T-cell (primary cell): ENCODE data around the gene FGF19. TPM values are rescaled to one million over a fixed set of nuclear protein-coding genes. Genes with fewer than 3 reads are reported as not detected.
"Not testable (repeated sequence)": the region's sequence is repeated elsewhere in the genome, so short reads cannot be mapped to it uniquely, and the experiment has no call there.

ENCODE experiments used
- ATAC-seq, 4 experiments: fragments of 200-7000 bp in 3 of 4; fragments of 150-1000 bp in 1 of 4; cut with Tn5 transposase; replicated peaks in 1 of 4; 1 replicate in 3 of 4; 2 replicates in 1 of 4; pipeline ENCODE4 v1.10.0; 2021; ENCODE audit warnings: moderate library complexity in 3 of 4, mild to moderate bottlenecking in 2 of 4, moderate number of reproducible peaks in 1 of 4
- CTCF ChIA-PET, 2 donors: fragments of 300-600 bp; sonication (Branson Sonifier 250); formaldehyde crosslinking; loops; one replicate each; lab custom pipeline; 2022; ENCODE audit warnings: antibody characterized with exemption in 2 of 2; lab: Charles Lee
- POLR2A ChIA-PET, 2 donors: fragments of 300-600 bp; sonication (Branson Sonifier 250); formaldehyde crosslinking; loops; one replicate each; lab custom pipeline; 2022; ENCODE audit warnings: antibody characterized with exemption in 2 of 2; lab: Charles Lee
- DNase-seq, 35 experiments: peaks; one replicate each; pipeline versions ENCODE4 v3.0.0 to v3.0.0-alpha.2; 2013 to 2023
- H3K27ac ChIP-seq: one replicate; pipeline ENCODE4 v1.5.1; 2013; ENCODE audit warnings: low read length
- H3K27me3 ChIP-seq, 2 experiments: replicated peaks in 1 of 2; 1 replicate in 1 of 2; 2 replicates in 1 of 2; pipeline versions ENCODE4 v1.6.1 to v1.7.0; 2013; ENCODE audit warnings: low read length in 1 of 2, mixed read lengths in 1 of 2; ENCODE audit not compliant: control insufficient read depth in 2 of 2, insufficient read depth in 2 of 2; ENCODE audit errors: extremely low read depth in 1 of 2
- H3K36me3 ChIP-seq, 2 donors: 1 replicate in 1 of 2; 2 replicates in 1 of 2; pipeline versions ENCODE4 v1.6.1 to v1.7.0; 2013; ENCODE audit warnings: low read length in 1 of 2; ENCODE audit not compliant: control insufficient read depth in 2 of 2, insufficient read depth in 1 of 2; ENCODE audit errors: extremely low read depth in 1 of 2
- H3K4me1 ChIP-seq, 2 experiments: 1 replicate in 1 of 2; 2 replicates in 1 of 2; pipeline versions ENCODE4 v1.6.1 to v1.7.0; 2013; ENCODE audit warnings: low read length in 2 of 2, mixed read lengths in 1 of 2; ENCODE audit not compliant: insufficient read depth in 2 of 2, control insufficient read depth in 1 of 2; ENCODE audit errors: extremely low read depth in 1 of 2
- H3K4me3 ChIP-seq, 2 donors: 1 replicate in 1 of 2; 2 replicates in 1 of 2; pipeline versions ENCODE4 v1.5.1 to v1.7.0; 2013; ENCODE audit warnings: mild to moderate bottlenecking in 2 of 2, low read length in 1 of 2, moderate library complexity in 1 of 2; ENCODE audit not compliant: control insufficient read depth in 1 of 2; ENCODE audit errors: extremely low read depth in 1 of 2
- H3K9me3 ChIP-seq: 2 replicates; pipeline ENCODE4 v1.7.0; 2013
- H3K27ac Mint-ChIP-seq, 2 donors: one replicate each; pipeline ENCODE4 v1.8.0; 2020 to 2021; ENCODE audit warnings: mild to moderate bottlenecking in 2 of 2, mixed read lengths in 2 of 2
- H3K27me3 Mint-ChIP-seq, 2 donors: one replicate each; pipeline ENCODE4 v1.8.0; 2021 to 2022; ENCODE audit warnings: mixed read lengths in 2 of 2
- H3K36me3 Mint-ChIP-seq: one replicate; pipeline ENCODE4 v1.8.0; 2021; ENCODE audit warnings: mixed read lengths
- H3K4me1 Mint-ChIP-seq, 3 donors: one replicate each; pipeline ENCODE4 v1.8.0; 2020 to 2022; ENCODE audit warnings: mixed read lengths in 3 of 3, mild to moderate bottlenecking in 1 of 3
- H3K4me3 Mint-ChIP-seq, 3 donors: one replicate each; pipeline ENCODE4 v1.8.0; 2020 to 2022; ENCODE audit warnings: mild to moderate bottlenecking in 3 of 3, mixed read lengths in 3 of 3, moderate library complexity in 3 of 3
- H3K9me3 Mint-ChIP-seq, 3 donors: one replicate each; pipeline ENCODE4 v1.8.0; 2020 to 2022; ENCODE audit warnings: mixed read lengths in 3 of 3
- WGBS: methylation state at CpG from one replicate; pipeline ENCODE4 v1.1.5; 2013; ENCODE audit warnings: missing lambda C conversion rate; ENCODE audit not compliant: insufficient coverage; 5-methylcytosine and 5-hydroxymethylcytosine counted together
- total RNA-seq, 35 experiments: library from RNA in 6 of 35; stranded (reverse) in 6 of 35; fragments of 120-200 nt in 1 of 35; gene quantifications; one replicate each; pipeline versions ENCODE4 v1.2.1 to v1.2.4 and lab custom pipeline; 2013 to 2026

Gene FGF19
- total RNA-seq, 5 donors from 2014 or later (not counting 1 experiment from before 2014, with no cell fraction given), result 0.09 TPM; not detected in 4

- Histone ChIP-seq H3K4me1 (no peaks in the 10 kb centered on the region), H3K27ac (no peak overlapping the region), H3K4me3 (no peak overlapping the region), H3K27me3 (peaks cover 0 to 52% of the 10 kb centered on the region in 2 experiments), H3K36me3 (no peaks in the 10 kb centered on the region), H3K9me3 (no peaks in the 10 kb centered on the region)
- no peaks in the 10 kb centered on the region for H3K4me1 Mint-ChIP-seq
- no peak for DNase-seq
- WGBS, result no CpG with 5 or more reads among the region's 7 CpGs
- H3K27me3 Mint-ChIP-seq, result peaks cover 55 to 70% of the 10 kb centered on the region in 2 donors
- peaks cover 0 to 3% (median 0%) of the 10 kb centered on the region in 3 donors for H3K9me3 Mint-ChIP-seq
- H3K27ac Mint-ChIP-seq, result no peak overlapping the region
- CTCF ChIA-PET, result no interaction called here
- ATAC-seq, result no peak
- H3K4me3 Mint-ChIP-seq, result no peak overlapping the region
- no peaks in the 10 kb centered on the region for H3K36me3 Mint-ChIP-seq
- POLR2A ChIA-PET, result no interaction called here
Observed at GRCh38 chr11:69695581-69695980, 8.2 kb downstream of the FGF19 start.

DNA sequence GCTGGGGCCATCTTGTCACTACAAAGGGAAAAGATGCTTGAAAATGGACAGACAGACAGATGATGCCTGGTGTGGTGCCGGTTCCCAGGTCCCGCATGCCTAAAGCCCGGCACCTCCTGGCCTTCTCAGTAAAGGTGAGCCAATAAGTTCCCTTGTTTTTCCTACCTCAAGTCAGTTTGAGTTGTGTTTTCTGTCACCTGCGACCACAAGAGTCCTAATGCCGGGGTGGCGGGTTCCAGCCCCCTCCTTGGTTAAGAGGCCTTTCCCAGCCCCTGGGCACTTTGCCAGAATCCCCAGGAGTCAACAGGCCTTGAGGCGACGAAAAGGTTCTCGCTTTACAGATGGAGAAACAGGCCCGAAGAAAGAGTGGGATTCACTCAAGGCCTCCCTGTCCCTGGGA, 9.0 kb downstream of the FGF19 start:
- peaks cover 55 to 72% of the 10 kb centered on the region in 2 donors for H3K27me3 Mint-ChIP-seq
- no peak overlapping the region for H3K4me3 Mint-ChIP-seq
- ChIA-PET POLR2A (no interaction called here), CTCF (no interaction called here)
- H3K36me3 Mint-ChIP-seq, result no peaks in the 10 kb centered on the region
- ATAC-seq (no peak), DNase-seq (no peak)
- Histone ChIP-seq H3K27me3 (peaks cover 0 to 53% of the 10 kb centered on the region in 2 experiments), H3K4me3 (no peak overlapping the region), H3K27ac (no peak overlapping the region), H3K36me3 (no peaks in the 10 kb centered on the region), H3K9me3 (no peaks in the 10 kb centered on the region), H3K4me1 (no peaks in the 10 kb centered on the region)
- H3K9me3 Mint-ChIP-seq, result peaks cover 0 to 3% (median 0%) of the 10 kb centered on the region in 3 donors
- H3K27ac Mint-ChIP-seq, result no peak overlapping the region
- H3K4me1 Mint-ChIP-seq, result no peaks in the 10 kb centered on the region
- WGBS, result 72% methylated on average over 10 of the region's 10 CpGs

DNA sequence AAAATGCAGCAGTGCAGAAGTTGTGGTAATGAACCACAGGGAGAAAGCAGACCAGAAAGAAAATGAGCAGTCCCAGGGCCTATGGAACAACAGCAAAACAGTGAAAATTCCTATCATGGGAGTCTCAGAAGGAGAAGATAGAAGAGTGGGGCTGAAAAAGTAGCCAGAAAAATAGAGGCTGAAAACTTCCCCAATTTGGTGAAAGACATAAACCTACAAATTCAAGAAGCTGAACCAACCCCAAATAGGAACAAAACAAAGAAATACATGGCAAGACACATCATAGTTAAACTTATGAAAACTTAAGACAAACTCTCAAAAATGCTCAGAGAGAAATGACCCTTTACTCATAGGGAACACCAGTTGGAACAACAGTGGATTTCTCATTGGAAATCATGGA, 11.4 kb downstream of the FGF19 start:
- H3K27ac ChIP-seq, result no peak overlapping the region
- H3K36me3 Mint-ChIP-seq, result no peaks in the 10 kb centered on the region
- H3K27ac Mint-ChIP-seq, result no peak overlapping the region
- H3K4me3 Mint-ChIP-seq, result no peak overlapping the region
- H3K36me3 ChIP-seq, result no peaks in the 10 kb centered on the region
- H3K4me1 Mint-ChIP-seq, result no peaks in the 10 kb centered on the region
- DNase-seq (no peak), ATAC-seq (no peak)
- H3K9me3 ChIP-seq, result no peaks in the 10 kb centered on the region
- peaks cover 51 to 72% of the 10 kb centered on the region in 2 donors for H3K27me3 Mint-ChIP-seq
- peaks cover 2 to 42% of the 10 kb centered on the region in 2 experiments for H3K27me3 ChIP-seq
- ChIA-PET POLR2A (no interaction called here), CTCF (no interaction called here)
- H3K9me3 Mint-ChIP-seq, result peaks cover 0 to 3% (median 0%) of the 10 kb centered on the region in 3 donors
- H3K4me1 ChIP-seq, result no peaks in the 10 kb centered on the region
- no peak overlapping the region for H3K4me3 ChIP-seq

- POLR2A ChIA-PET, result no interaction called here
- 74% methylated on average over 2 of the region's 2 CpGs for WGBS
- no peak overlapping the region for H3K27ac Mint-ChIP-seq
- H3K27ac ChIP-seq, result no peak overlapping the region
- H3K4me1 ChIP-seq, result no peaks in the 10 kb centered on the region
- H3K27me3 ChIP-seq, result peaks cover 5 to 42% of the 10 kb centered on the region in 2 experiments
- CTCF ChIA-PET, result interaction anchor here (0.7 to 1.4 kb wide), 2 partner anchors 110 to 407 kb away, joined by 3 read pairs; no protein-coding TSS in a partner anchor
- H3K4me3 ChIP-seq, result no peak overlapping the region
- H3K4me3 Mint-ChIP-seq, result no peak overlapping the region
- H3K27me3 Mint-ChIP-seq, result peaks cover 47 to 68% of the 10 kb centered on the region in 2 donors
- peaks cover 0 to 3% (median 0%) of the 10 kb centered on the region in 3 donors for H3K9me3 Mint-ChIP-seq
- no peaks in the 10 kb centered on the region for H3K36me3 ChIP-seq
- H3K9me3 ChIP-seq, result no peaks in the 10 kb centered on the region
- no peaks in the 10 kb centered on the region for H3K36me3 Mint-ChIP-seq
- DNase-seq (no peak), ATAC-seq (no peak)
- no peaks in the 10 kb centered on the region for H3K4me1 Mint-ChIP-seq
Observed at GRCh38 chr11:69691463-69691862, 12.4 kb downstream of the FGF19 start.

- Mint-ChIP-seq H3K36me3 (no peaks in the 10 kb centered on the region), H3K9me3 (peaks cover 0 to 3% (median 0%) of the 10 kb centered on the region in 3 donors), H3K27me3 (peaks cover 40 to 60% of the 10 kb centered on the region in 2 donors), H3K4me3 (no peak overlapping the region), H3K27ac (no peak overlapping the region), H3K4me1 (peaks cover 6 to 8% (median 7%) of the 10 kb centered on the region in 3 donors)
- Histone ChIP-seq H3K4me1 (peaks cover 0 to 8% of the 10 kb centered on the region in 2 experiments), H3K9me3 (no peaks in the 10 kb centered on the region), H3K4me3 (no peak overlapping the region), H3K27ac (no peak overlapping the region), H3K36me3 (no peaks in the 10 kb centered on the region), H3K27me3 (peaks cover 5 to 49% of the 10 kb centered on the region in 2 experiments)
- ChIA-PET POLR2A (no interaction called here), CTCF (no interaction called here)
- DNase-seq (no peak), ATAC-seq (no peak)
- 83% methylated on average over 4 of the region's 5 CpGs for WGBS
Observed at GRCh38 chr11:69689484-69690319, 14.1 kb downstream of the FGF19 start.

- POLR2A ChIA-PET, H3K4me3 ChIP-seq, H3K36me3 ChIP-seq, CTCF ChIA-PET, H3K36me3 Mint-ChIP-seq, H3K9me3 ChIP-seq, H3K4me1 Mint-ChIP-seq, H3K27ac ChIP-seq, H3K4me3 Mint-ChIP-seq, H3K4me1 ChIP-seq, ATAC-seq, H3K9me3 Mint-ChIP-seq, H3K27ac Mint-ChIP-seq, DNase-seq: not testable (repeated sequence)
- peaks cover 5 to 47% of the 10 kb centered on the region in 2 experiments for H3K27me3 ChIP-seq
- H3K27me3 Mint-ChIP-seq, result peaks cover 40 to 54% of the 10 kb centered on the region in 2 donors
- WGBS, result 7% methylated on average over 1 of the region's 5 CpGs
Observed at GRCh38 chr11:69687969-69688771, 15.7 kb downstream of the FGF19 start.
